Activated CD4-positive, alpha-beta memory T cell treated with anti-CD3 and anti-CD28 coated beads, Interleukin-2, amount 10 ng/mL, durations not matched to agents 7 days and 5 days (primary cell): Measurements from ENCODE around the gene NOXA1. TPM values are rescaled to one million over a fixed set of nuclear protein-coding genes. Genes with fewer than 3 reads are reported as not detected.

ENCODE experiments used
- CTCF ChIA-PET: fragments of 350-600 bp; sonication (Branson Sonifier 250); formaldehyde crosslinking; loops from one replicate; lab custom pipeline; 2021; ENCODE audit warnings: antibody characterized with exemption, inconsistent platforms; lab: Charles Lee
- POLR2A ChIA-PET: fragments of 350-600 bp; sonication (Branson Sonifier 250); formaldehyde crosslinking; loops from one replicate; lab custom pipeline; 2021; ENCODE audit warnings: antibody characterized with exemption; lab: Charles Lee
- DNase-seq: peaks from one replicate; pipeline ENCODE4 v3.0.0-alpha.2; 2020
- H3K27ac Mint-ChIP-seq: one replicate; pipeline ENCODE4 v1.8.0; 2021; ENCODE audit warnings: mild to moderate bottlenecking, mixed read lengths
- H3K27me3 Mint-ChIP-seq: one replicate; pipeline ENCODE4 v1.8.0; 2021; ENCODE audit warnings: mixed read lengths
- H3K36me3 Mint-ChIP-seq: one replicate; pipeline ENCODE4 v1.8.0; 2021; ENCODE audit warnings: low read depth, mixed read lengths
- H3K4me1 Mint-ChIP-seq: one replicate; pipeline ENCODE4 v1.8.0; 2021; ENCODE audit warnings: mixed read lengths
- H3K4me3 Mint-ChIP-seq: one replicate; pipeline ENCODE4 v1.8.0; 2021; ENCODE audit warnings: mild to moderate bottlenecking, mixed read lengths
- H3K9me3 Mint-ChIP-seq: one replicate; pipeline ENCODE4 v1.8.0; 2021; ENCODE audit warnings: mixed read lengths
- total RNA-seq, 2 experiments: library from RNA; stranded (reverse); gene quantifications; one replicate each; pipeline ENCODE4 v1.2.3, GENCODE V29; 2021

Gene NOXA1
- total RNA-seq, 2 experiments from 2014 or later: 0.50 to 0.73 TPM

DNA sequence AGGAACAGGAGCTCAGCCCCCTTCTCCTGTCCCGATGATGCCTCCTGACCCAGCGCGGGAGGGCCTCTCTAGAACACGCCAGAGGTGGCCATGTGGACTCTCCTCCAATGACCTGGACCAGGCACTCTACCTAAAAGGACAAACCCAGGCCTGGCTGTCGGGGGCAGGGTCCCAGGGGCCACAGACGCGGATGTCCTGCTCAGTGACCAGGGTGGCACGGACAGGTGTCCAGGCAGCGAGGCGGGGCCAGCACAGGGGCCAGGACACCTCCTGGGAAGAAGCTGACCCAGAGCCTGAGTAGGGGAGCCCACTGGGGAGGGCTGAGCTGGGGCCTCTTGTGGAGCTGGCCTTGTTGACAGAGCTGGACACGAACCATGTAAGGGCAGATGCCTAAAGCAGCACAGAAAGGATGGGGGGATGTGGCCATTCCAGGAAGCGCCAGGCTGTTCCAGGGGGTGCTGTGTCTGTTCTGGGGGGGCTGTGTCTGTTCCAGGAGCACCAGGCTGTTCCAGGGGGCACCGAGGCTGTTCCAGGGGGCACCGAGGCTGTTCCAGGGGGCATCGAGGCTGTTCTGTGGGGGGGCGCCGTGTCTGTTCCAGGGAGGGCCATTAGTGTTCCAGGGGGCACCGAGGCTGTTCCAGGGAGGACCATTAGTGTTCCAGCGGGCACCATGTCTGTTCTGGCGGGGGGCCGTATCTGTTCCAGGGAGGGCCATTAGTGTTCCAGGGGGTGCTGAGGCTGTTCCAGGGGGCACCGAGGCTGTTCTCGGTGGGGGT lies 30.8 kb upstream of the NOXA1 start:
- no peak for DNase-seq
- peaks cover 6% of the 10 kb centered on the region for H3K4me1 Mint-ChIP-seq
- ChIA-PET POLR2A (no interaction called here), CTCF (no interaction called here)
- H3K9me3 Mint-ChIP-seq: no peaks in the 10 kb centered on the region
- no peak overlapping the region for H3K27ac Mint-ChIP-seq
- no peak overlapping the region for H3K4me3 Mint-ChIP-seq
- H3K27me3 Mint-ChIP-seq: no peaks in the 10 kb centered on the region
- no peaks in the 10 kb centered on the region for H3K36me3 Mint-ChIP-seq

DNA sequence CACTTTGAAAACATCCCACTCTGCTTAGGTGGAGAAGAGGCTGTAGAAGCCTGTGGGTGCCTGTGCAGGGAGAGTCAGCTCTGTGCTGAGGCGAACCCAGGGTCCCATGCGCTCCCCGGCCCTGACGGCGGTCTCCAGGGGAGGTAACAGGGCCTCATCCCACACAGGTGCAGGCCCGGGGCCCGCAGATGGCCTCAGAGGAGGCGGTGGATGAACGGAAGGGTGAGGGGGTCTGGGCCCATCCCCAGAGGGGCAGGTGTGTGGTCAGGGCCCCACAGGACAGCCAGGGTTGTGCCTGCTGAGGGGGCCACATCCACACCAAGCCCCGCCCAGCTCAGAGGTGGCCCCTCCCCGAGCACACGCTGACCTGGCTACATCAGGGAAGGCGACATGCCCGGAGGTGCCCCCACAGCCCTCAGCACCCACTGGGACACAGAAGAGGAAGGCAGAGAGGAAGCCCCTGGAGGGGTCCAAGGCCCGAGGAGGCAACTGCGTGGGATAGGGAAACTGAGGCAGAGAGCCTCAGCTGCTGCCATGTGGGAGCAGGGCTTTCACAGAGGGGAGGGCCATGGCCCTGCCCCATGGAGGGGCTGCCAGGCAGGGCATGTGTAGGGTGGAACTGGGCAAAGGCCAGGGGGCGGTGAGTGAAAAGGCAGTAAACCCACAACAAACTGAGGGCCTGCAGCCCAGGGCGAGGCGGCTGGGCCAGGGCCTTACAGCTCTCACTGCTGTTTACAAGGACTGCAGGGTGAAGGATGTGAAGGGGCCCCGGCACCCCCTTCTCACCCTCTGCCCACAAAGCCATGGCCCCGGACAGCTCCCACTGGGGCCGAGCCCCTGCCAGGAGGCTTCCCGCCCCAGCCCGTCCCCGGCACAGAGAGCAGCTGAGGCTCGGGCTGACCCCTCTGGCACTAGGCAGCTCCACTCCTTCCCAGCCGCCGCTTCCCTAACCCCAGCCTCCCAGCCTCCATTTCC lies 29.7 kb upstream of the NOXA1 start:
- H3K9me3 Mint-ChIP-seq: no peaks in the 10 kb centered on the region
- H3K4me1 Mint-ChIP-seq: peaks cover 9% of the 10 kb centered on the region
- no peak for DNase-seq
- no peak overlapping the region for H3K27ac Mint-ChIP-seq
- POLR2A ChIA-PET: no interaction called here
- no peaks in the 10 kb centered on the region for H3K27me3 Mint-ChIP-seq
- H3K4me3 Mint-ChIP-seq: no peak overlapping the region
- CTCF ChIA-PET: no interaction called here
- H3K36me3 Mint-ChIP-seq: no peaks in the 10 kb centered on the region

DNA sequence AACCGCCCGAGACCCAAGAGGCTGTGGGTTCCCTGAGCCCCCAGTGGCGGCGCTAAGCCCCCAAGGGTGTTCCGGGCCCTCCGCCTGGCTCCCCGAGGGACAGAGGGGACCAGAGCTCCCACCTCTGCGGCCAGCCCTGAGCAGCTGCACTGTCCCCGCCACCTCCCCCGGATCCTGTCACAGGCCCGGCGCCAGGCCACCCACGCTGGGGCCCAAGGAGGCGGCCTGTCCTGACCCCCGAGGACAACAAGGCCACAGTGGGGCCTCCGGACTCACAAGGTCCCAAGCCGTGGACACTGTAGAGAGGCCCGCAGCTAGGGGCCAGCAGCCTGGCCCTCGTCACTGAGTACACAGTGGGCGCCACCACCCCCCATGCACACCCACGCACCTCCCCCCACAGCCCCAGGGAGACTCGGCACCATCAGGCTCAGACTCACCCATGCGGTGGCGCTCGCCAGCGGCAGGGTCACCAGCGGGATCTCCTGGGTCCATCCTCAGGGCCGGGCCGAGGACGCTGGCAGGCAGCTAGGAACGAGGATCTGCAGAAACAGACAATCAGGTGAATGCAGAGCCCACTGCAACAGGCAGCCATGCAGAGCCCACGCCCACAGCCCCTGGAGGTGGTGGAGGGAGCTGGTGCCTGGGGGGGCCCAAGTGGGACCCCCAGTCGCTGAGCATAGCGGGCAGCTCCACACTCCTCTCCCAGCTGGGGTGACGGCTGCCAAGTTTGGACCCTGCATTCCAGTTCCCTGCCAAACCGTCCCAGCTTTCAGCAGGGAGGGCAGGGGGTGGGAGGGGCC lies 28.1 kb upstream of the NOXA1 start:
- H3K9me3 Mint-ChIP-seq: no peaks in the 10 kb centered on the region
- ChIA-PET POLR2A (no interaction called here), CTCF (no interaction called here)
- no peaks in the 10 kb centered on the region for H3K27me3 Mint-ChIP-seq
- H3K36me3 Mint-ChIP-seq: no peaks in the 10 kb centered on the region
- no peak overlapping the region for H3K4me3 Mint-ChIP-seq
- H3K4me1 Mint-ChIP-seq: peaks cover 10% of the 10 kb centered on the region
- no peak overlapping the region for H3K27ac Mint-ChIP-seq
- no peak for DNase-seq

DNA sequence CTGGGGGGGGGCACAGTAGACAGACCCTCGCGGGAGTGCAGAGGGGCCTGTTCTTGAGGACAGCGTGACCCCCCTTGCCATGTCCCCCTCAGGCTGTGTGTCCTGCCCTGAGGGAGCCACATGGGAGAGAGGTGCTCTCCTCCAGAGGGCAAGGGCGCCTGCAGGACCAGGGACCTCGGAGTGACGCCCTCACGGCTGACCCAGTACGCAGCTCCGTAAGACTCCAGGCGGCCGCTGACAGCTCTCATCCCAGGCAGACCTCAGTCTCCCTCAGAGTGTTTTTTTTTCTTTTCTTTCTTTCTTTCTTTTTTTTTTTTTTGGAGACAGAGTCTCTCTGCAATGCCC lies 27.6 kb upstream of the NOXA1 start:
- ChIA-PET CTCF (interaction anchor here (0.7 kb wide), 1 partner anchor 159 kb away, joined by 3 read pairs; no protein-coding TSS in a partner anchor), POLR2A (no interaction called here)
- H3K4me3 Mint-ChIP-seq: no peak overlapping the region
- DNase-seq: no peak
- H3K4me1 Mint-ChIP-seq: peaks cover 10% of the 10 kb centered on the region
- no peak overlapping the region for H3K27ac Mint-ChIP-seq
- H3K36me3 Mint-ChIP-seq: no peaks in the 10 kb centered on the region
- no peaks in the 10 kb centered on the region for H3K9me3 Mint-ChIP-seq
- H3K27me3 Mint-ChIP-seq: no peaks in the 10 kb centered on the region

DNA sequence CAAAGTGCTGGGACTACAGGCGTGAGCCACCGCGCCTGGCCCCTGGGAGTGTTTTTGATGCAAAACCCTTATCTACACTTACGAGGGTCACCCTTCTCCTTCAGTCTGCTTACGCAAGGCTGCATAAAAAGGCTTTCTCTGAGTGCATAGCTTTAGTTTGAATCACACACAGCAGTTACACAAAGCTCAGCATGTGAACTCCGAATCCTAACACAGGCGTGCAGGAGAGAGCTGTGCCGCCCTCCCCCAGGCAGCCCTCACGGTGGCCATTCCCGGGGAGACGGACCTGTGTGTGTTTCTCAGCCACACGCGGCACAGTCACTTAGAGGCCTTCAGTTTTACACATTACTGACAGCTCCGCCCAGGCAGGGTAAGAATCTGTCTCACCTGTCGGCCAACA lies 27.0 kb upstream of the NOXA1 start:
- ChIA-PET POLR2A (no interaction called here), CTCF (interaction anchor here (0.7 kb wide), 1 partner anchor 159 kb away, joined by 3 read pairs; no protein-coding TSS in a partner anchor)
- Mint-ChIP-seq H3K9me3 (no peaks in the 10 kb centered on the region), H3K27ac (no peak overlapping the region), H3K27me3 (no peaks in the 10 kb centered on the region), H3K4me1 (peaks cover 10% of the 10 kb centered on the region), H3K36me3 (no peaks in the 10 kb centered on the region), H3K4me3 (no peak overlapping the region)
- DNase-seq: no peak

DNA sequence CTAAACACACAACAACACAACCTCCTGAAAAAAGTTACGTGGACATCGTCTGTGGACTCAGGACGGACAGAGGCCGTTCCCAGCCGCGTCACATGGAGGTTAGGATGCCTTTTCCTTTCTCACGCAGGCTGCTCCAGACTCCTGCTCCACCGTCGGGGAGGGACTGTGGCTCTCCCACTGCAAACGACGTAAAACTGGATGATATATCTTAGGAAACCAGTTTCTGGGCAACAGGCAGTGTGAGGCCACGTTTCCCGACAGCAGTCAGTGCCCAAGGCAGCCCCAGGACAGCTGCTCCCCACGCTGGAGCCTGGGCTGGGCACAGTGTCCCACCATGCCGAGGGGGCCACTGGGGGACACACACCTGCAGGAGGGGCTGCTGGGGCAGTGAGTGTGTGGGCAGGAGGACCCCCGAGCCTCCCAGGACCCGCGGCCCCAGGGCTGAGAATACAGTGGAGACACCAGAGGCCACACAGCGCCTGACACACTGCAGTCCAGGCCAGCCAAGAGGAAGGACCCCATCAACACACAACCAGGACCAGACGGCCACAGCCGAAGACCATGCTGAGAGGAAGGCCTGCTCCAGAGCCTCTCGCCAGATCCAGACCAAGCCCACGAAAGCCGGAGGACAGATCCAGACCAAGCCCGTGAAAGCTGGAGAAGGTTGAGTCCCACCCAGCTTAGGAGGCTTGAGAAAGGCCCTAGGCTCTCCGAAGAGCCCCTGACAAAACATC lies 26.4 kb upstream of the NOXA1 start:
- CTCF ChIA-PET: no interaction called here
- Mint-ChIP-seq H3K36me3 (no peaks in the 10 kb centered on the region), H3K4me3 (no peak overlapping the region), H3K27ac (no peak overlapping the region), H3K27me3 (no peaks in the 10 kb centered on the region), H3K9me3 (no peaks in the 10 kb centered on the region), H3K4me1 (peaks cover 10% of the 10 kb centered on the region)
- DNase-seq: no peak
- POLR2A ChIA-PET: no interaction called here

DNA sequence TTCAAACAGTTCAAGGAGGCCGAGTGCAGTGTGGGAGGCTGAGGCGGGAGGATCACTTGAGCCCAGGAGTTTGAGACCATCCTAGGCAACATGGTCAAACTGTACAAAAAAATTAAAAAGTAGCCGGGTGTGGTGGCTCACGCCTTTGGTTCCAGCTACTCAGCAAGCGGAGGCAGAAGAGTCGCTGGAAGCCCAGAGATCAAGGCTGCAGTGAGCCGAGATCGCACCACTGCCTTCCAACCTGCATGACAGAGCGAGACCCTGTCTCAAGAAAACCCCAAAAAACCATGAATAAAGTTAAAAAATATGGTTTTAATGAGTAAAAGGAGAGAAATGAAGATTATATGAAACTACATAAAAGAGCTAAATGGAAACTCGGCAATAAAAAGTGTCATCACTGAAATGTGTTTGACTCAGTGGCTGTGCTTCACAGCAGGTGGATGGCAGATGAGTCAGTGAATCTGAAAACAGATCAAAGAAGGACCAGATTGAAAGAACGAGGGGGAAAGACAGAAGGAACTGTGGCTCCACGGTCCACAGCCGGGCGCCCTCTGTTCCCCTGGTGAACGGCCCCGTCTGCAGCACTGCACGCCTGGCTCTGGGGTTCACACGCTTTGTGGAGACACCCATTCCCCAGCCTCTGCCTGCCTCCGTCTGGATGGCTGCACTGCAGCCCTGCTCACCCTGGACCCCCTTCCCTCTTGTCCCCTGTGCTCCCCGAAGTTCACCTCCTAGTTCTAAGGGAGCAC lies 25.3 kb upstream of the NOXA1 start:
- ChIA-PET POLR2A (no interaction called here), CTCF (no interaction called here)
- H3K27ac Mint-ChIP-seq: no peak overlapping the region
- no peak for DNase-seq
- H3K27me3 Mint-ChIP-seq: no peaks in the 10 kb centered on the region
- H3K36me3 Mint-ChIP-seq: no peaks in the 10 kb centered on the region
- H3K4me1 Mint-ChIP-seq: peaks cover 13% of the 10 kb centered on the region
- H3K9me3 Mint-ChIP-seq: no peaks in the 10 kb centered on the region
- no peak overlapping the region for H3K4me3 Mint-ChIP-seq

DNA sequence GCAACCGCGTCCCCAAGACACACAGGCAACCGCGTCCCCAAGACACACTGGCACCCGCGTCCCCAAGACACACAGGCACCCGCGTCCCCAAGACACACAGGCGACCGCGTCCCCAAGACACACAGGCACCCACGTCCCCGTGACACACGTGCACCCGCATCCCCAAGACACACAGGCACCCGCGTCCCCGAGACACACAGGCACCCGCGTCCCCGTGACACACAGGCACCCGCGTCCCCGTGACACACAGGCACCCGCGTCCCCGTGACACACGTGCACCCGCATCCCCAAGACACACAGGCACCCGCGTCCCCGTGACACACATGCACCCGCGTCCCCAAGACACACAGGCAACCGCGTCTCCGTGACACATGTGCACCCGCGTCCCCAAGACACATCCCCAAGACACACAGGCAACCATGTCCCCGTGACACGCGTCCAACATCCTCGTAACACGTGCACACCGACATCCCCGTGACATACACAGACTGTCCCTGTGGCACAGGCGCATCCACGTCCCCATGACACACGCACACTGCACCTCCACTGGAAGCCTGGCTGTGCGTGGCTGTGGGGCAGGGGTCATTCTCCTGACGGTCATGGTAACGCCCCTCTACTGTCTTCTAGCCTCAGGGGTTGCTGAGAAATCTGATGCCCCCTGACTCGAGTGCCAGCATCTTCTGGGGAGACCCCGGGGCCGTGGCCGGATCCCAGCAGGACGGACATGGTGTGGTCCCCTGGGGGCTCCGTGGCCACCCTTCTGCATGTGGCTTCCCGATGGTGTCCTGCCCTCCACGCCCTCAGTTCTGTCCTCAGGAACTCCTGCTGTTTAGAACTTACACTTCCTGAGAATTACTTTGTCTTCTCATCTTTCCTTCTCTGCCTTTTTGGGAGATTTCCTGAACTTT lies 24.4 kb upstream of the NOXA1 start:
- H3K27me3 Mint-ChIP-seq: no peaks in the 10 kb centered on the region
- CTCF ChIA-PET: no interaction called here
- POLR2A ChIA-PET: no interaction called here
- DNase-seq: no peak
- peaks cover 13% of the 10 kb centered on the region for H3K4me1 Mint-ChIP-seq
- H3K9me3 Mint-ChIP-seq: no peaks in the 10 kb centered on the region
- H3K4me3 Mint-ChIP-seq: no peak overlapping the region
- H3K27ac Mint-ChIP-seq: no peak overlapping the region
- H3K36me3 Mint-ChIP-seq: no peaks in the 10 kb centered on the region

DNA sequence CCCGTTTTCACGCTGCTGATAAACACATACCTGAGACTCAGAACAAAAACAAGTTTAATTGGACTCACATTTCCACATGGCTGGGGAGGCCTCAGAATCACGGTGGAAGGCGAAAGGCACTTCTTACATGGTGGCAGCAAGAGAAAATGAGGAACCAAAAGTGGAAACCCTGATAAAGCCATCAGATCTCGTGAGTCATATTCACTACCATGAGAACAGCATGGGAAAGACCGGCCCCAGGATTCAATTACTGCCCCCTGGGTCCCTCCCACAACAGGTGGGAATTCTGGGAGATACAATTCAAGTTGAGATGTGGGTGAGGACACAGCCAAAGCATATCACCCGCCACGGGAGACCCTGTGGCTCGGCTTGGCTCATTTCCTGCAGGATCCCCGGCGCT lies 20.4 kb upstream of the NOXA1 start:
- H3K4me1 Mint-ChIP-seq: peaks cover 12% of the 10 kb centered on the region
- H3K9me3 Mint-ChIP-seq: no peaks in the 10 kb centered on the region
- ChIA-PET CTCF (no interaction called here), POLR2A (no interaction called here)
- DNase-seq: no peak
- no peaks in the 10 kb centered on the region for H3K36me3 Mint-ChIP-seq
- peaks cover 2% of the 10 kb centered on the region for H3K27me3 Mint-ChIP-seq
- no peak overlapping the region for H3K27ac Mint-ChIP-seq
- no peak overlapping the region for H3K4me3 Mint-ChIP-seq

DNA sequence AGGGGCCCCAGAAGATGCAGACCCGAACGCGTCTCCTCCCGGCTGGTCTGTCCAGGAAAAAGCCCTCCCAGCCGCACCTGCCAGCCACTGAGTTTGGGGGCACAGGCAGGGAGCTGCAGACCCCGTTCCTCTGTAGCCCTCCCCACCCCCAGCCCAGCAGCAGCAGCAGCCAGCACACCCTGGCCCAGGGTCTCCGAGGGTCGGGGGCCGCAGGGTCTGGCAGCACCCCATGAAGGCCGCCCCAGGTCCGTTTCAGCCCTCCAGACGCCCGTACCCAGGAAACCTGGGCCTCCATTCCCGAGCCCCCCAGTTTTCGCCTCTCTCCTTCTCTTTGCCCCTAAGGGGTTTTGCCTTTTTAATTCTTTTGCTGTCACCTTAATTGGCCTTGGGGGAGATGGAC lies 19.9 kb upstream of the NOXA1 start:
- Mint-ChIP-seq H3K27me3 (peaks cover 2% of the 10 kb centered on the region), H3K4me1 (peaks cover 10% of the 10 kb centered on the region), H3K4me3 (no peak overlapping the region), H3K9me3 (no peaks in the 10 kb centered on the region), H3K27ac (no peak overlapping the region), H3K36me3 (no peaks in the 10 kb centered on the region)
- CTCF ChIA-PET: no interaction called here
- DNase-seq: no peak
- POLR2A ChIA-PET: no interaction called here

DNA sequence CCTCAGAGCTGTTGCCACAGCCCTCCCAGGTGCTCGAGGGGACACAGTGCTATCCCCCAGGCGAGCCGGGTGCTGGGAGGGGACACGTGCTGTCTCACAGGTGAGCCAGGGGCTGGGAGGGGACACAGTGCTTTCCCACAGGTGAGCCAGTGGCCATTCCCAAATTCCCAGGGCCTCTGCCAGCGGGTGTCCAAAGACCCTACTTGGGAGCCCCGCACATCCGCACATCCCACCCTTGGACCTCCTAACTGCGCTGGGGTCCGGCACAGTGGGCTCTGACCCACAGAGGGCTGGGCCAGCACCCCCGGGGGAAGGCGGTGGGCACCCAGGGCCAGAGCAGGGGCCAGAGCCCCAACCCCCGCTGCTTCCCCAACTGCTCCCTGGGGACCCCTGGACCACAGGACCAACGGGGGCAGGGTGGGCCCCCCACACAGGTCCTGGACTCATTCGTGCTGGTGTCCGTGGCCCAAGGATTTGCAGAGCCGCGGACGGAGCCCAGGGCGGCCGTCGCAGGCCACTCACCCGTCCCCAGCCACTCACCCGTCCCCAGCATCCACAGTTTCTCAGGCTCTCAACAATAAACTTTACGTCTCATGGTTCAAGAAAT lies 18.1 kb upstream of the NOXA1 start:
- CTCF ChIA-PET: no interaction called here
- POLR2A ChIA-PET: no interaction called here
- Mint-ChIP-seq H3K36me3 (no peaks in the 10 kb centered on the region), H3K4me3 (no peak overlapping the region), H3K27ac (no peak overlapping the region), H3K4me1 (peaks cover 10% of the 10 kb centered on the region), H3K9me3 (no peaks in the 10 kb centered on the region), H3K27me3 (peaks cover 2% of the 10 kb centered on the region)
- DNase-seq: no peak
